Kidney capillary endothelial cell (primary cell): ENCODE data around the gene ASB2.

Experiments used
- DNase-seq: peaks from one replicate; pipeline ENCODE4 v3.0.0-alpha.2; 2018; ENCODE audit warnings: low spot score

The ASB2 gene

GRCh38 chr14:94000267-94000666, 23.9 kb upstream of the ASB2 start:
- DNase-seq = no peak

- no peak for DNase-seq
These were observed 23.2 kb upstream of the ASB2 start for GRCh38 chr14:93999573-93999972.

- no peak for DNase-seq
These were observed 22.6 kb upstream of the ASB2 start for GRCh38 chr14:93998871-93999403.

GRCh38 chr14:93997916-93998870, 21.8 kb upstream of the ASB2 start:
- no peak for DNase-seq

- DNase-seq = no peak
These were observed 20.7 kb upstream of the ASB2 start, which contains the start of gene CCDC197 for GRCh38 chr14:93997082-93997481. Gene CCDC197 (plus strand): TSS chr14:93997301. CDS start chr14:93998132, 831 bp downstream.

- DNase-seq = no peak
These were observed 19.8 kb upstream of the ASB2 start for GRCh38 chr14:93996130-93996695.

- DNase-seq = no peak
These were observed 18.7 kb upstream of the ASB2 start for GRCh38 chr14:93994919-93995682.

- DNase-seq = no peak
These were observed 17.0 kb upstream of the ASB2 start for GRCh38 chr14:93993382-93993781.

GRCh38 chr14:93991649-93992048, 15.3 kb upstream of the ASB2 start:
- no peak for DNase-seq

- no peak for DNase-seq
These were observed 14.8 kb upstream of the ASB2 start for GRCh38 chr14:93991212-93991611.

GRCh38 chr14:93989939-93990338, 13.6 kb upstream of the ASB2 start:
- no peak for DNase-seq

GRCh38 chr14:93987815-93988476, 11.6 kb upstream of the ASB2 start:
- no peak for DNase-seq

GRCh38 chr14:93987376-93987775, 11.0 kb upstream of the ASB2 start:
- DNase-seq = no peak

- DNase-seq = no peak
These were observed 10.6 kb upstream of the ASB2 start for GRCh38 chr14:93986955-93987354.

- DNase-seq = no peak
These were observed 8.6 kb upstream of the ASB2 start for GRCh38 chr14:93984987-93985410.

GRCh38 chr14:93984070-93984469, 7.7 kb upstream of the ASB2 start:
- DNase-seq = no peak

- DNase-seq = no peak
These were observed 6.0 kb upstream of the ASB2 start for GRCh38 chr14:93982230-93983007.

- no peak for DNase-seq
These were observed 5.2 kb upstream of the ASB2 start for GRCh38 chr14:93981316-93982229.

- no peak for DNase-seq
These were observed 4.3 kb upstream of the ASB2 start for GRCh38 chr14:93980456-93981201.
